DMS153 treated with DMSO at 0.1 percent for 48 hours (cell line): Measurements from ENCODE around the gene RPP25.
"Not testable (repeated sequence)": the region's sequence is repeated elsewhere in the genome, so short reads cannot be mapped to it uniquely, and the experiment has no call there.

Source experiments
- DNase-seq: peaks from one replicate; lab custom pipeline; 2025; ENCODE audit not compliant: unreplicated experiment; lab: John Stamatoyannopoulos, UW

RPP25 gene

GRCh38 chr15:74963213-74963612 lies 6.6 kb upstream of the RPP25 start:
- DNase-seq: no peak

GRCh38 chr15:74962671-74963070 lies 6.1 kb upstream of the RPP25 start:
- DNase-seq: no peak

- DNase-seq: no peak
Observed at GRCh38 chr15:74962219-74962618, 5.6 kb upstream of the RPP25 start.

GRCh38 chr15:74961616-74962015 lies 5.0 kb upstream of the RPP25 start:
- DNase-seq: peak; percentile 2

GRCh38 chr15:74960995-74961588 lies 4.5 kb upstream of the RPP25 start:
- DNase-seq: no peak

GRCh38 chr15:74960286-74960685 lies 3.7 kb upstream of the RPP25 start:
- no peak for DNase-seq

GRCh38 chr15:74959586-74959939 lies 3.0 kb upstream of the RPP25 start:
- no peak for DNase-seq

GRCh38 chr15:74958908-74959585 lies 2.5 kb upstream of the RPP25 start:
- DNase-seq: no peak

- DNase-seq: peak; percentile 4
Observed at GRCh38 chr15:74958320-74958907, 1.8 kb upstream of the RPP25 start.

- no peak for DNase-seq
Observed at GRCh38 chr15:74957476-74958035, 984 bp upstream of the RPP25 start.

- DNase-seq: peak; percentile 21
Observed at GRCh38 chr15:74955796-74956647, 550 bp downstream of the RPP25 start.

GRCh38 chr15:74955017-74955416 lies 1.6 kb downstream of the RPP25 start:
- DNase-seq: no peak

- no peak for DNase-seq
Observed at GRCh38 chr15:74954515-74954914, 2.1 kb downstream of the RPP25 start.

- no peak for DNase-seq
Observed at GRCh38 chr15:74951006-74951405, 5.6 kb downstream of the RPP25 start.

- DNase-seq: peak; percentile 8
Observed at GRCh38 chr15:74950078-74950908, 6.3 kb downstream of the RPP25 start.

- peak; percentile 68 for DNase-seq
Observed at GRCh38 chr15:74937590-74938371, 18.8 kb downstream of the RPP25 start, which contains the start of gene COX5A. Gene COX5A, minus strand, starts transcription at chr15:74938073. Its CDS starts 59 bp downstream, at chr15:74938014.

GRCh38 chr15:74937272-74937589 lies 19.3 kb downstream of the RPP25 start:
- DNase-seq: no peak

- not testable (repeated sequence) for DNase-seq
Observed at GRCh38 chr15:74935193-74935592, 21.4 kb downstream of the RPP25 start.

- DNase-seq: no peak
Observed at GRCh38 chr15:74933573-74933972, 23.0 kb downstream of the RPP25 start.

- no peak for DNase-seq
Observed at GRCh38 chr15:74928771-74929198, 27.8 kb downstream of the RPP25 start.
